ENCODE data around the gene UQCRH.

Gene UQCRH

DNA sequence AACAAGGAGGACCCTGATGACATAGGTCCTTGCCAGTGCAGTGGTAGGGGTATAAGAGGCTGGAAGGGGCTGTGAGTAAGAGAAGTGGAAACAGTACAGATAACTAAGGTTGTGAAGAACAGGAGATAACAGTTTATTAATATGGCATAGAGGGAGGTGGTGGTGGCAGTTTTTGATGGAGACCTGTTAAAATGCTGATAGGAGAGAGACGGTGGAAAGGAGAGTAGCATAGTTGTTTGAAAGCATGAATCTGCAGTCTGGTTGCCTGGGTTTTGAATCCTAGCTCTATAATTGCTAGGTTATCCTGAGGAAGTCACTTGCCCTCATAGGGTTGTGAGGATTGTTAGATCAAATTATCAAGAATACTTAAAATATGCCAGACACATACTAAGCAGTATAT, 19.4 kb upstream of the UQCRH start:
- TF ChIP-seq, protein P1, sequence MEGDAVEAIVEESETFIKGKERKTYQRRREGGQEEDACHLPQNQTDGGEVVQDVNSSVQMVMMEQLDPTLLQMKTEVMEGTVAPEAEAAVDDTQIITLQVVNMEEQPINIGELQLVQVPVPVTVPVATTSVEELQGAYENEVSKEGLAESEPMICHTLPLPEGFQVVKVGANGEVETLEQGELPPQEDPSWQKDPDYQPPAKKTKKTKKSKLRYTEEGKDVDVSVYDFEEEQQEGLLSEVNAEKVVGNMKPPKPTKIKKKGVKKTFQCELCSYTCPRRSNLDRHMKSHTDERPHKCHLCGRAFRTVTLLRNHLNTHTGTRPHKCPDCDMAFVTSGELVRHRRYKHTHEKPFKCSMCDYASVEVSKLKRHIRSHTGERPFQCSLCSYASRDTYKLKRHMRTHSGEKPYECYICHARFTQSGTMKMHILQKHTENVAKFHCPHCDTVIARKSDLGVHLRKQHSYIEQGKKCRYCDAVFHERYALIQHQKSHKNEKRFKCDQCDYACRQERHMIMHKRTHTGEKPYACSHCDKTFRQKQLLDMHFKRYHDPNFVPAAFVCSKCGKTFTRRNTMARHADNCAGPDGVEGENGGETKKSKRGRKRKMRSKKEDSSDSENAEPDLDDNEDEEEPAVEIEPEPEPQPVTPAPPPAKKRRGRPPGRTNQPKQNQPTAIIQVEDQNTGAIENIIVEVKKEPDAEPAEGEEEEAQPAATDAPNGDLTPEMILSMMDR (IDR thresholded peaks at IDR 0.05; ENCODE audit: insufficient read depth, low read length, poor library complexity, severe bottlenecking), result no peak
- TF ChIP-seq EZH2phosphoT487 (conservative IDR thresholded peaks at IDR 0.05; ENCODE audit: low read length), result no peak
- H3K9me3 ChIP-seq (ENCODE audit: insufficient read depth, low read length), result no peaks in the 10 kb centered on the region

DNA sequence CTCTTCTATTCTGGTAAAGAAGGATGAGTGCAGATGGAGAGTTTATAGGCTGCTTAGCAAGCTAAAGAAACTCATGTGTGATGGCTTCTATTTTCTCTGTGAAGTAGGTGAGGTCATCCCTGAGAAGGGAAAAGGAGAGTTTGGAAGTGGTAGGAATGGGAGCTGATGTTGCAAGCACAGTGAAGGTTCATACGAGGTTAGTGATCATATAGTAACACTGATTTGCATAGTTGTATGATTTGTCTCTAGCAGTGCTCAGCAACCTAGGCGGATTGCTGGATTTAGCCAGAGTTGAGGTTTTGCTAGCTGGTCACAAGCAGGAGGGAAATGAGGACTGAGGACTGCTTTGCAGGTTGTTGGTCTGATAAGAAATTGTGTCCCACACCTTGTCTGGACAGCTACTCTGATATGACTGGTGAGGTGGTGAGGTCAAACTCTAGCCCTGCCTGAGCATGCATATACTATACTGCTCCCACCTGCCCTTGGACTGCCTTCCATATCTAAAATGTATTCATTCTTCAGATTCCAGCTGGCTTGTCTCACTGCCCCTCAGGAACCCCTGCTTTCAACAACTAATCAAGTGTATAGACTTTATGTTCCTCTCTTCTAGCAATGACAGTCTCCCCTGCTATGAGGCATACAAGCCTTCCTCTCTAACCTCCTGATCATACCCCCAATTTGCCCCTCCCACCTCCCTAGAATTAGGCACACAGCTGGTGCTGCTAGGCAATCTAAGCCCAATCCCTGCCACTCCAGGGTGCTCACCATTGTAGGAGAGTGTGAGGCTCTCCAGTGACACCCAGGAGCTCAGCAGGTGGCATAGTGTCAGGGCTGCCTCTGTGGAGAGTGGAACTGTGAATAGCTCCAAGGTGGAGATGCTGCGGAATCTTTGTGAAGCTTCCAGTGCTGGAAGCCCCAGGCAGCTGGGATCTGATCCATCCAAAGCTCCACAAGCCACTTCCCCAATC, 18.6 kb upstream of the UQCRH start:
- Histone ChIP-seq H3K9me2 (replicated peaks; ENCODE audit: insufficient read depth, low read length) (no peaks in the 10 kb centered on the region), H3F3A (ENCODE audit: insufficient read depth) (0 out of 2 replicates have a peak, but pooled peaks cover 1% of the 10 kb centered on the region), H4K20me1 (ENCODE audit: low read depth, low read length) (no peaks in the 10 kb centered on the region), H2AFZ (ENCODE audit: low read depth, low read length, severe bottlenecking) (no peak overlapping the region), H3K9me3 (ENCODE audit: insufficient read depth, low read length) (no peaks in the 10 kb centered on the region), H3K79me2 (ENCODE audit: insufficient read depth, low read length) (no peaks in the 10 kb centered on the region), H3K4me3 (ENCODE audit: insufficient read depth, low read length, poor library complexity, severe bottlenecking) (no peak overlapping the region), H3K4me2 (ENCODE audit: low read depth, low read length, poor library complexity, severe bottlenecking) (no peak overlapping the region), H3K36me3 (ENCODE audit: low read length) (no peaks in the 10 kb centered on the region), H3K27me3 (ENCODE audit: low read length) (no peaks in the 10 kb centered on the region), H3K27ac (ENCODE audit: low read depth, low read length) (no peak overlapping the region), H3K9ac (ENCODE audit: low read length) (no peak overlapping the region)
- no peak for TF ChIP-seq EZH2phosphoT487 (conservative IDR thresholded peaks at IDR 0.05; ENCODE audit: low read length)
- TF ChIP-seq, protein P1 (IDR thresholded peaks at IDR 0.05; ENCODE audit: insufficient read depth, low read length, poor library complexity, severe bottlenecking), result no peak

More for the DNA sequence above, 19.4 kb upstream of the UQCRH start:
- H3K79me2 ChIP-seq (ENCODE audit: insufficient read depth, low read length), result no peaks in the 10 kb centered on the region
- no peaks in the 10 kb centered on the region for H3K9me2 ChIP-seq (replicated peaks; ENCODE audit: insufficient read depth, low read length)
- no peaks in the 10 kb centered on the region for H3K27me3 ChIP-seq (ENCODE audit: low read length)
- no peak overlapping the region for H3K9ac ChIP-seq (ENCODE audit: low read length)
- H2AFZ ChIP-seq (ENCODE audit: low read depth, low read length, severe bottlenecking), result no peak overlapping the region
- H3F3A ChIP-seq (ENCODE audit: insufficient read depth), result 0 out of 2 replicates have a peak, but pooled peaks cover 4% of the 10 kb centered on the region
- H3K4me3 ChIP-seq (ENCODE audit: insufficient read depth, low read length, poor library complexity, severe bottlenecking), result no peak overlapping the region
- H3K36me3 ChIP-seq (ENCODE audit: low read length), result no peaks in the 10 kb centered on the region
- H3K27ac ChIP-seq (ENCODE audit: low read depth, low read length), result no peak overlapping the region
- no peak overlapping the region for H3K4me2 ChIP-seq (ENCODE audit: low read depth, low read length, poor library complexity, severe bottlenecking)
- no peaks in the 10 kb centered on the region for H4K20me1 ChIP-seq (ENCODE audit: low read depth, low read length)

GRCh38 chr1:46285730-46286477, 17.6 kb upstream of the UQCRH start:
- no peak overlapping the region for H3K4me2 ChIP-seq (ENCODE audit: low read depth, low read length, poor library complexity, severe bottlenecking)
- no peaks in the 10 kb centered on the region for H3K27me3 ChIP-seq (ENCODE audit: low read length)
- H3K9me3 ChIP-seq (ENCODE audit: insufficient read depth, low read length), result no peaks in the 10 kb centered on the region
- no peak overlapping the region for H3K27ac ChIP-seq (ENCODE audit: low read depth, low read length)
- no peak for TF ChIP-seq EZH2phosphoT487 (conservative IDR thresholded peaks at IDR 0.05; ENCODE audit: low read length)
- TF ChIP-seq, protein P1 (IDR thresholded peaks at IDR 0.05; ENCODE audit: insufficient read depth, low read length, poor library complexity, severe bottlenecking), result no peak
- no peaks in the 10 kb centered on the region for H3K36me3 ChIP-seq (ENCODE audit: low read length)
- 0 out of 2 replicates have a peak, but pooled peaks cover 3% of the 10 kb centered on the region for H3F3A ChIP-seq (ENCODE audit: insufficient read depth)
- no peak overlapping the region for H3K9ac ChIP-seq (ENCODE audit: low read length)
- H4K20me1 ChIP-seq (ENCODE audit: low read depth, low read length), result no peaks in the 10 kb centered on the region
- H3K9me2 ChIP-seq (replicated peaks; ENCODE audit: insufficient read depth, low read length), result no peaks in the 10 kb centered on the region
- H2AFZ ChIP-seq (ENCODE audit: low read depth, low read length, severe bottlenecking), result no peak overlapping the region
- H3K79me2 ChIP-seq (ENCODE audit: insufficient read depth, low read length), result no peaks in the 10 kb centered on the region
- H3K4me3 ChIP-seq (ENCODE audit: insufficient read depth, low read length, poor library complexity, severe bottlenecking), result no peak overlapping the region
